Measurements from ENCODE around the gene TBCA. TPM values are rescaled to one million over a fixed set of nuclear protein-coding genes. Genes with fewer than 3 reads are reported as not detected.

Gene TBCA
- total and polyA plus RNA-seq, 2 donors (not counting 3 experiments of a cell fraction or from before 2014, with no cell fraction given): 48.2 to 206 TPM

- intact Hi-C loops (cut with micrococcal nuclease) (no loop called here), dilution Hi-C loops (cut with MboI; ENCODE audit: extremely low pct_ligation_motif_present, low sequenced_read_pairs) (no loop called here)
- Histone ChIP-seq H3K27ac (ENCODE audit: insufficient read depth, low read depth, low read length) (no peak overlapping the region), H3K4me3 (replicated peaks in 1 of 3; ENCODE audit: insufficient read depth in 1 of 3, low read depth in 1 of 3, low read length in 3 of 3) (no peak overlapping the region), H3K4me2 (ENCODE audit: insufficient read depth, low read length) (no peak overlapping the region), H3K27me3 (ENCODE audit: control insufficient read depth in 2 of 2, insufficient read depth in 2 of 2, low read length in 2 of 2) (peaks cover 29 to 61% of the 10 kb centered on the region in 2 experiments), H3K4me1 (ENCODE audit: control insufficient read depth, extremely low read depth, insufficient read depth, low read length) (no peaks in the 10 kb centered on the region), H3K9me3 (replicated peaks; ENCODE audit: control insufficient read depth, insufficient read depth, low read length) (no peaks in the 10 kb centered on the region), H2AFZ (ENCODE audit: low read depth, low read length) (no peak overlapping the region), H4K20me1 (replicated peaks; ENCODE audit: control insufficient read depth, extremely low read depth, insufficient read depth, low read length) (no peaks in the 10 kb centered on the region), H3K9ac (replicated peaks; ENCODE audit: extremely low read depth, insufficient read depth, low read length) (no peak overlapping the region), H3K79me2 (ENCODE audit: control insufficient read depth, insufficient read depth, low read length) (no peaks in the 10 kb centered on the region), H3K9me1 (replicated peaks; ENCODE audit: control insufficient read depth, extremely low read depth, insufficient read depth, low read length) (no peaks in the 10 kb centered on the region), H3K36me3 (ENCODE audit: control insufficient read depth in 2 of 2, extremely low read depth in 1 of 2, insufficient read depth in 2 of 2, low read length in 2 of 2) (no peaks in the 10 kb centered on the region)
- DNase-seq (ENCODE audit: low read depth, low spot score) (no peak), FAIRE-seq (no peak)
- POLR2A ChIA-PET: no interaction called here
- CTCF ChIA-PET: no interaction called here
- BruUV-seq (replicated peaks): no TSS peak
- TF ChIP-seq JUN (IDR thresholded peaks at IDR 0.05; ENCODE audit: borderline replicate concordance, insufficient read depth, insufficient read length, low read depth): no peak
- no peak for TF ChIP-seq POLR2AphosphoS5 (IDR thresholded peaks at IDR 0.05; ENCODE audit: insufficient read depth, low read depth, low read length)
- TF ChIP-seq GATA2 (IDR thresholded peaks at IDR 0.05; ENCODE audit: insufficient read depth, insufficient read length, low read depth, low read length): no peak
- TF ChIP-seq FOS (IDR thresholded peaks at IDR 0.05; ENCODE audit: borderline replicate concordance, insufficient read depth, low read length): no peak
- no peak for TF ChIP-seq MYC (IDR thresholded peaks at IDR 0.05; ENCODE audit: low read depth, low read length)
- TF ChIP-seq POLR2A (IDR thresholded peaks at IDR 0.05; ENCODE audit: low read depth, low read length): no peak
- no peak for TF ChIP-seq EZH2 (IDR thresholded peaks at IDR 0.05; ENCODE audit: borderline replicate concordance, low read depth, low read length, severe bottlenecking)
- TF ChIP-seq, protein P1, sequence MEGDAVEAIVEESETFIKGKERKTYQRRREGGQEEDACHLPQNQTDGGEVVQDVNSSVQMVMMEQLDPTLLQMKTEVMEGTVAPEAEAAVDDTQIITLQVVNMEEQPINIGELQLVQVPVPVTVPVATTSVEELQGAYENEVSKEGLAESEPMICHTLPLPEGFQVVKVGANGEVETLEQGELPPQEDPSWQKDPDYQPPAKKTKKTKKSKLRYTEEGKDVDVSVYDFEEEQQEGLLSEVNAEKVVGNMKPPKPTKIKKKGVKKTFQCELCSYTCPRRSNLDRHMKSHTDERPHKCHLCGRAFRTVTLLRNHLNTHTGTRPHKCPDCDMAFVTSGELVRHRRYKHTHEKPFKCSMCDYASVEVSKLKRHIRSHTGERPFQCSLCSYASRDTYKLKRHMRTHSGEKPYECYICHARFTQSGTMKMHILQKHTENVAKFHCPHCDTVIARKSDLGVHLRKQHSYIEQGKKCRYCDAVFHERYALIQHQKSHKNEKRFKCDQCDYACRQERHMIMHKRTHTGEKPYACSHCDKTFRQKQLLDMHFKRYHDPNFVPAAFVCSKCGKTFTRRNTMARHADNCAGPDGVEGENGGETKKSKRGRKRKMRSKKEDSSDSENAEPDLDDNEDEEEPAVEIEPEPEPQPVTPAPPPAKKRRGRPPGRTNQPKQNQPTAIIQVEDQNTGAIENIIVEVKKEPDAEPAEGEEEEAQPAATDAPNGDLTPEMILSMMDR (IDR thresholded peaks at IDR 0.05; ENCODE audit: extremely low read depth in 1 of 2, insufficient read depth in 1 of 2, low read depth in 1 of 2, low read length in 2 of 2): no peak
- TF ChIP-seq, protein P2, sequence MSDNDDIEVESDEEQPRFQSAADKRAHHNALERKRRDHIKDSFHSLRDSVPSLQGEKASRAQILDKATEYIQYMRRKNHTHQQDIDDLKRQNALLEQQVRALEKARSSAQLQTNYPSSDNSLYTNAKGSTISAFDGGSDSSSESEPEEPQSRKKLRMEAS (IDR thresholded peaks at IDR 0.05; ENCODE audit: insufficient read depth, insufficient read length): no peak
Observed at GRCh38 chr5:77651343-77651742, 124.8 kb downstream of the TBCA start.

Data from endothelial cell of umbilical vein (primary cell).